ENCODE results near the gene STUM. TPM values are rescaled to one million over a fixed set of nuclear protein-coding genes. Genes with fewer than 3 reads are reported as not detected.

Gene STUM
- total RNA-seq, 2 donors from 2014 or later: 1.4 to 3.9 TPM

DNA sequence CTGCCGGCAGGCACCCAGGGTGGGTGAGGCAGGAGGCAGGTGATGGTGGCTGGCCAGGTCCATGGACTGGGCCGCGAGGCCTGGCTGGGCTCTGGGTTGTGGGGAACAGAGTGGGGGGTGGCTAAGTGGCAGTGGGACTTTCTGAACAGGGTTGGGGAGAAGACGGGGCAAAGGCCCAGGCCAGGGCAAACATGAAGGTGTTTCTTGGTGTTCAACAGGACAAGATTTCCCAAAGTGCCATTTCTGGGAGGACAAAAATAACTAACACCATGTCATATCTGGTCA lies 26.8 kb downstream of the STUM start:
- DNase-seq: no peak
- no peak for ATAC-seq
- intact Hi-C loops (cut with DNase I, micrococcal nuclease): no loop called here

DNA sequence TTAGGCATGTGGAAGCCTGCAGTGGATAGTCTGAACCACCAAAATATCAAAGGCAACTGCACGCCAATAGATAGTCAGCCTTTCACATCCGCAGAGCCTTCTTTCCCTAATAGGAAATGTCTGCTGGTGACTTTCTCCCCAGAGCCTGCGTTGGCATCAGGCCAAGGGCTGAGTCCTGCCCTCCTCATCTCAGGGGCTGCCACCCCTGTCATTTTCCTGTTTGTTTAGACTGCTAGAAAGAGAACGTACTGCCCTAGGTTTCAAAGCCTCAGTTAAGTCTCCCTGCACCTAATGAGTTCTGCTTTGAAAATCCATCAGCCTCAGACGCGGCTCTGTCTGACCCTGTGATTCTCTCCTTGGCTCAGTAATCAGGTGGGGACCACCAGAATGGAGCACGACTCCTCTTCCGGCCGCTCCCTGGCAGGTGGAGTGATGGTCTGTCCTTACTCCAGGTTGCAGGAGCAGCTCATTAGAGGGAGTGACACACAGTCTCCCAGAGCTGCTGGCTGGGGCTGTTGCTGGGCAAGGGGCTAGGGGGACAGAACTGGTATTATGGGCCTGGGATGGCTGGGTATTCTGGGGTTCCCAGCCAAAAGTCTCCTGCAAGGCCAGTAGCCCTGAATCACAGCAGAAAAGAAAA lies 27.3 kb downstream of the STUM start:
- intact Hi-C loops (cut with DNase I, micrococcal nuclease): no loop called here
- ATAC-seq (no peak), DNase-seq (peak in 1 of 2 donors; percentile 42)

GRCh38 chr1:226576601-226577000 lies 28.0 kb downstream of the STUM start:
- DNase-seq (no peak), ATAC-seq (no peak)
- intact Hi-C loops (cut with DNase I, micrococcal nuclease): no loop called here

GRCh38 chr1:226577401-226578180 lies 29.0 kb downstream of the STUM start:
- no peak for DNase-seq
- intact Hi-C loops (cut with DNase I, micrococcal nuclease): no loop called here
- no peak for ATAC-seq

- DNase-seq (no peak), ATAC-seq (no peak)
- intact Hi-C loops (cut with DNase I, micrococcal nuclease): no loop called here
Observed at GRCh38 chr1:226578946-226579578, 30.5 kb downstream of the STUM start.

- intact Hi-C loops (cut with DNase I, micrococcal nuclease): no loop called here
- ATAC-seq (no peak), DNase-seq (no peak)
Observed at GRCh38 chr1:226579781-226580323, 31.3 kb downstream of the STUM start.

GRCh38 chr1:226580625-226581270 lies 32.2 kb downstream of the STUM start:
- DNase-seq: no peak
- ATAC-seq: no peak
- intact Hi-C loops (cut with DNase I, micrococcal nuclease): no loop called here

DNA sequence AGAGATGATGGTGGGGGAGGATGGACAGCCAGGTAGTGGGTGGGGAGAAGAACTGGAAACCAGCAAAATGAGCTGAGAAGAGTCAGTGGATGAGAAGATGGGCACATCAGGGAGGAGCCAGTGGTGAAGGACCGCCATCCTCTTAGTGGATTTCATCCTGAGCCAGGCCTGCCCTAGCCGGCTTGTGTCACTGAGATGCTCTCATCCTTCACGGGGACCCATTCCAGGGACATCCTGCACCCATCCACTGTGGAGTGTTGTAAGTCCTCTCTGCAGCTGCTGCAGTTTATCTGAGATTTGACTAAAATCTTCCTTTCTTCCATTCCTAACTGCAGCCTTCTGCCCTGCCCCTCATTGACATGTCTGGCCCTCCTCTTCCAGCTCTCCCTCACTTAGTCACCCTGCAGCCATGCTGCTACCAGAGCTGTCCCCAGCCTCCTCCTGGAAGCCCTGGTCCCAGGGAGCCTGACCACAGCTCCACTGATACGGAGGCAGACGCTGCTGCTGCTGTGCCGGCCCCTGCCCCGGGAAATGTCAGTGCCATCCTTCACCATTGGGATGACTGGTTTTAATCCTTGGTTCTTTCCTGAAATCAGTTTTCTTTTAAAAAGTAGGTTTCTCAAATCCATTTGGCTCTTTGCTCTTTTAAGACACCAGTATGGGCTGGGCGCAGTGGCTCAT lies 33.2 kb downstream of the STUM start:
- intact Hi-C loops (cut with DNase I, micrococcal nuclease): no loop called here
- ATAC-seq: no peak
- no peak for DNase-seq

GRCh38 chr1:226582966-226583365 lies 34.4 kb downstream of the STUM start:
- intact Hi-C loops (cut with DNase I, micrococcal nuclease): no loop called here
- ATAC-seq: no peak
- no peak for DNase-seq

DNA sequence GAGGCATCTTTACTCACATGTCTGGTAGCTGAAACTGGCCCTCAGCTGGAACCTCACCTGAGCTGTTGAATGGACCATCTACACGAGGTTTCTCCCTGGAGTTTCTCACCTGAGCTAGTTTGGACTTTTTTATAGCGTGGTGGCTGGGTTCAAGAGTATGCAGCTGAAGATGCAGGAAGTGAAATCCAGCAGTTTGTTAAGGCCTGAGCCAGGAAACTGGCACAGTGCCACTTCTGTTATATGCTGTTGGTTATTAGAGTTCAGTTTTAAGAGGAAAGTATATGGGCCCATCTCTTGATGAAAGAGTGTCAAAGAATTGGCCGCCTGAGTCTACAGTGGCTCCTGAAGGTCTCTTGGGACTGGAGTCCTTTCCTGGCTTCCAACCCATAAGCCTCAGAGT lies 35.6 kb downstream of the STUM start:
- peak; percentile 56 for ATAC-seq
- intact Hi-C loops (cut with DNase I, micrococcal nuclease): no loop called here
- DNase-seq: peak in 1 of 2 donors; percentile 23

DNA sequence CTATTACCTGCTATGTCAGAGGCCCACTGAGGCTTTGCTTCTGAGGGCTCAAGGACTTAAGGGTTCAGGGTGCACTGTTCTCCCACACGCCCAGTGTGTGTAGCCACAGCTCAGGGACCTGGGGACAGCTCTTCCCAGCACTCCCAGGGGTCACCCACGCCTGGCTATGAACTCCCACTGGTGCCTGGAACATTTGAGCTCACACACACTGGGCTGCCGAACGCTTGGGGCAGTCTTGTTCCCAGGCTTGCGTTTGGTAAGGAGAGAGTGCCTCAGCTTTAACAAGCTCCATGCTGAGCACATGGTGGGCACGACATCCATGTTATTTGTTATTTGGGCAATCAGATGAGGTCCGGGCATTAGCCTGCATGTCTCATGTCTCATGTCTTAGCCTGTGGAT lies 37.6 kb downstream of the STUM start:
- no peak for DNase-seq
- intact Hi-C loops (cut with DNase I, micrococcal nuclease): no loop called here
- no peak for ATAC-seq

DNA sequence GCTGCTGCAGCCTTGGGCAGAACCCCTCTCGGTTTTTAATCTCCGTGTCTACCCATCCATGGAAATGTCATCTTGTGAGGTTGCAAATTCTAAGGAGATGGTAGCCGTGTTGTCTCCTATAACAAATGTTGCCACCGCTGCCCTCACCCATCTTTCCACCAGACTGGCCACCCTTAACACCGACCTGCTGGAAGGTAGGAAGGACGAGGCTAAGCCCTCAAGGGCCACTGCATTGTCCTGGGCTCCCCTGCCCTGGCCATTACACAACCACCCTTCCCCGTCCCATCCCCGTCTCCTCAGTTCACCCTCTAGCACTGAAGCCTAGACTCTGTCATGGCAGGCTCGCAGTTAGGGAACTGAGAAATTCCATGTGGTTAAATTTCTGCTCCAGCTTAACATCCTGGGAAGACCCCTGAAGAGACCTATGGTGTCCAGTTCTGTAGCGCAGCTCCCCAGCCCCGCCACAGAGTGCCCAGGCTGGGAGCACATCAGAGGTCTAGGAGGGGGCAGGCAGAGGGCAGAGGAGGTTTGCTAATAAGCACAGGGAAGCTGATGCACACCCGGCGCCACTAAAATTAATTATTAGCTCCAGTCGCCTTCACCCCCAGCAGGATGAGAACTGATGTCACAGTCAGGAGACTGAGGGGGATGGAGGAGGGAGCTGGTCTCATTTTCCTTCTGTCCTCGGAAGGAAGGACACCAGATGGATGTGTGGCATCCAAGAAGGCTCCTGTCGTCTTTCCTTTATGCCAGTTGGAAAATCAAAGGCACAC lies 38.3 kb downstream of the STUM start:
- intact Hi-C loops (cut with DNase I, micrococcal nuclease): no loop called here
- no peak for DNase-seq
- ATAC-seq: no peak

GRCh38 chr1:226588484-226588883 lies 39.9 kb downstream of the STUM start:
- intact Hi-C loops (cut with DNase I, micrococcal nuclease): no loop called here
- ATAC-seq (no peak), DNase-seq (no peak)

DNA sequence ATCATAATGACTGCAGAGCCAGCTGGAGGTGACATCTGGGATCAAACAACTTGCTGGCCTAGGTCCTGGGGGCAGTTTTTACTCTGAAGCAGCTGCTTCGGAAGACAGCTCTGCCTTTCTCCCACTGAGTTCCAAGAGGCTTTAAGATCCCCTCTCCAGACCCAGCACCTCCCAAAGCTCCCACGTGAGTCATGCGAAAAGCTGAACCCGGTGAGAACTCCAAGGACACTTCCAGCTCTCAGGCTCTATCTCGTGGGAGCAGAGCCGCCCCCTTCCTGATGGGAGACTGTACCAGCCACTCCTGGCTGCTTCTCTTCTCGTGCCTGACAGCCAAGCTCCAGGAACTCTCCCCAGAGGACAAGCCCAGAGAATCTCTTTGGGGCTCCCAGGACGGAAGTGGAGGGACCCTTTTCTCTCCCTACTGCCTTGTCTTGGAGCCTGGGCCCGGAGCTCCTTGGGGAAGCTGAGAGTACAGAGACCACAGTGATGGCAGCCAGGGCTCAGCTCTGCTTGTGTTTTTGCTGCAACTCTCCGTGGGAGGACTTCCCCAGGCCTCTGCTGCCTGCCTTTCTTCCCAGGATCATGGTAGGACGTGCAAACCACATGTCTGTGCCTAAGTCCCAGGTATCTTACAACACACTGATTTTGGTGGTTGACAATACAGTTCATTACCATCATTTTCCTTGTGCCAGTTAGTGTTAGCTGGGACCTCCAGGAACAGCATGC lies 40.6 kb downstream of the STUM start:
- intact Hi-C loops (cut with DNase I, micrococcal nuclease): no loop called here
- DNase-seq: no peak
- no peak for ATAC-seq

DNA sequence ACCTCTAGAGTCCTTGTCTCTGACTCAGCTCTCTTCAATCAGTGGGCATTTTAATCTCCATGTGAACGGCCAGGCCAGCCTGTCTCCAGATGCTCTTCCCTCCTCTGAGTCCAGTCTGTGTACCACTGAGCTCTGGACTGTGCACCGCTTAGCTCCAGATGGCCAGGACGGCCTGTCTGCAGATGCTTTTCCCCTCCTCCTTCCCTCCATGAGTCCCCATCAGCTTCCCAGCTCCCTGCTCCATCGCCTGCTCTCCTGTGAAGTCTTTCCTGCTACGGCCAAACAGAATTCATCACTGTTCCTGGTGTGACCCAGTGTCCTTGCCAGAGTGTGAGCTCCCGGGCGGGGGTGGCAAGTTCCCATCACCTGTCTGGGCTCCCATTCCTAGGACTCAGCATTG lies 42.0 kb downstream of the STUM start:
- intact Hi-C loops (cut with DNase I, micrococcal nuclease): no loop called here
- DNase-seq (no peak), ATAC-seq (no peak)

- DNase-seq (no peak), ATAC-seq (no peak)
- intact Hi-C loops (cut with DNase I, micrococcal nuclease): no loop called here
Observed at GRCh38 chr1:226593541-226593940, 45.0 kb downstream of the STUM start.

DNA sequence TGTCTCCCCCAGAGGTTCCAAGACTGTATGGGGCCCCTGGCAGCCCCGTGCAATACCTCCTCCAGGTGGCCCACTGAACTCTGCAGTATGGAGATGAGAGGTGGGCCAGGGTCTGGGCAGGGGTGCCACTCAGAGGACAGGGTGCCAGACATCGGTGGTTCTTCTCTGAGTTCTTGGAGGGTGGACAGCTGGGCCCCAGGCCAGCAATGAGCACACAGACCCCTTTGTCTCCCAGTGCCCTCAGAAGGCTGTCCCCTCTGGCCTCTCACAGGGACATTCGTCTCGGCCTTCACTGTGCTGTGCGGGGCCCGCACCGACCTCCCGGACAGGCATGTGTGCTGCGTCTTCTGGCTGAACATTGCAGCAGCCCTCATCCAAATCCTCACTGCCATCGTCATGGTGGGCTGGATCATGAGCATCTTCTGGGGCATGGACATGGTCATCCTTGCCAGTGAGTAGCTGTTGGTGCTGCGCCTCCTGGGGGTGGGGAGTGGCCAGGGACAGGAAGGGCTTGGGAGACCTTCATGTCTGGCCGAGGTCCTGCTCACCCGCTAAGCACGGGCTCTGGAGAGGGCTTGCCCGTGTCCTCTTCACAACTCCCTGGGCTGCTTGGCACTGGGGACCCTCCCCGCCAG lies 48.1 kb downstream of the STUM start:
- intact Hi-C loops (cut with DNase I, micrococcal nuclease): no loop called here
- DNase-seq: no peak
- no peak for ATAC-seq
